ENCODE results near the gene HPCAL1. TPM values are rescaled to one million over a fixed set of nuclear protein-coding genes. Genes with fewer than 3 reads are reported as not detected.

Gene HPCAL1
- total RNA-seq, 1 donor: 34.7 TPM

DNA sequence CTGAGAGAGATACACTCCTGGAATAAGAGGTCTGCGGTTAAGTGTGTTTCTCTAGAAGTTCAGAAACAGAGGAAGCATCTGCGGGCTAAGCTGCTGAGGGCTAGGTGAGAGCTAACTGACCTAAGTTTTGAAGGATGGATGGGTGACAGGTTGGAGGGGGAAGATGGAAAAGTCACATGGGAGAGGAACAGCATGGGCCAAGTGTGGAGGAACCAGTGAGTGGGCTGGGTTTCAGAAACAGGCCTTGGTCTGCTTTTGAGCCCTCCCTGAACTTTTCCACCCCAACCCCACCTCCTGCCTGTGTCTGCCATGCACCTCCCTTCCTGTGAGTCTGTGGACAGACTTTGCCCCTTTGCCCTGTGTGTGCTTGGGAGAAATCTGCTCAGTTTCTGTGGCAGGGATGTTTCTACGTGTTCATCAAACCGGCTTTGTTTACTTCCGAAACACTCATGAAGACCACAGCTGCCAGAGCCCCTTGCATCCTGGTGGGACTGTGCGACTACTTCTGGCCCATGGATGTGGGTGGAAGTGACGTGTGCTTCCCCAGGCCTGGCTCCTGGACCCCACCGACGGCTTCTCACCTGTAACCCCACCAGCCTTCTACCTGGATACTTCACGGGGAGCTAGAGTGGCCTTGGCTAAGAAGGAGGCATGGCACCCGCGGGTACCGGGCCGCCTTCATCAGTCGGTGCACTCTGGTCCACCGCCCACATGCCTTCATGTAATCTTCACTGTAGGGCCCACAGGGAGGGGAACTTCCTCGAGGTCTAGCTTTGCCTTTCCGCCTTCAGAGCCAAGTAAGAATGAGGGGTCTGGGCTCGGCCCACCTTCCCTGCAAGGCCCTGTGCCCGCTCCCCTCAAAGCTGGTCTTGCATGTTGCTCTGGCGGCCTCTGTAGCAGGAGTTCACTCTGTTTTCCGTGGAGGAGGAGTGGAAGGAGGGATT is 1.4 kb upstream of the HPCAL1 start:
- no peak overlapping the region for H3K4me3 ChIP-seq (ENCODE audit: low read length)

DNA sequence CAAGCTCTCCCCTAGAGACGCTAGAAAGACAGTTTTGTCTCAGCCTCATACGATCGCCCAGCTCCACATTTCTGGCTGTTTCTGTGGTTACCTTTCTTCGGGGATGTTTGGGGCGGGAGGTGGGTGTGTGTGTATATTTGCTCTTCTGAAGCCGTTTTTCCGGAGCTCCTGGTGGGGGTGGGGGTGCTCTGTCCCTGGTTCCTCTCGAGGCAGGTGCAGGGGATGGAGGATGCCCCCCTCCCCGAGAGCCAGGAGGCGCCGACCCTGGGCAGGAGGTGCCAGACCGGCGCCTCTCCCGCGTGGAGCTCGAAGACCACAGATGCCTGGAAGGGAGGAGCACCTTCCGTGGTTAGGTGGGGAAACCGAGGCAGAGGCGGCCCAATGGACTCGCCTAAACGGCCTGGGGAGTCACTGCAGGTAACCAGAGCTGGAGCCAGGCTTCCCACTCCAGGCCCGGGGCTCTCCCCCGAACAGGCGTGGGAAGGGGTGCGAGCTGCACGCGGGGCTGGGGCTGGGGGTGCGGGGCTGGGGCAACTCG is 694 bp upstream of the HPCAL1 start:
- peak overlapping the region; percentile 31 for H3K4me3 ChIP-seq (ENCODE audit: low read length)

More for the DNA sequence above, 1.4 kb upstream of the HPCAL1 start:
- H3K4me1 ChIP-seq (ENCODE audit: insufficient read depth, low read length): peaks cover 69% of the 10 kb centered on the region
- H3K9me3 ChIP-seq (ENCODE audit: low read depth, low read length): no peaks in the 10 kb centered on the region
- no peaks in the 10 kb centered on the region for H3K27me3 ChIP-seq (ENCODE audit: insufficient read depth, low read length)

DNA sequence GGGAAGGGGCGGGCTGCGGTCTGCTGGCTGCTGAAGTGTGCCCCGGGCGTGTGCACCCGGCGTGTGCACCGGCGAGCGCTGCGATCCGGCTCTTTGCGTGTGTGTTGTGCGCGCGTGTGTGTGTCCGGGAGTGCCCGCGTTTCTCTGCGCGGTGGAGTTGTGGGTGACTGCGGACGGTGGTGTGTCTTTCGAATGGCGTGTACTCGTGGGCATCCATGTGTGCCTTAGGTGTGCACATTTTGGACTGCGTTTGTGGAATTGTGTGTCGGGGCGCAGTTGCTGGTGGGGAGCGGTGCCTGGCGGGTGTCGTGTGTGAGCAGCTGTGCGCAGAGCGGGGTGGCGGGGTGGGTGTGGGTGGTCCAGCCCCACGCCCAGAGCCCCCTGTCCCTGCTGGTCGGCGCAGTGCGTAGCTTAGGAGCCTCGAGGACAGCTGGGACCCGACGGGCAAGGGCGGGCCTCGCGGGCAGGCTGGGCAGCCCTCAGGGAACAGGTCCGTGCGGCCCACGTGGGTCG is 533 bp downstream of the HPCAL1 start:
- Histone ChIP-seq H3K9me3 (ENCODE audit: low read depth, low read length) (no peaks in the 10 kb centered on the region), H3K4me1 (ENCODE audit: insufficient read depth, low read length) (peaks cover 74% of the 10 kb centered on the region), H3K4me3 (ENCODE audit: low read length) (peak overlapping the region; percentile 80), H3K27me3 (ENCODE audit: insufficient read depth, low read length) (no peaks in the 10 kb centered on the region)

More for the DNA sequence above, 694 bp upstream of the HPCAL1 start:
- Histone ChIP-seq H3K4me1 (ENCODE audit: insufficient read depth, low read length) (peaks cover 76% of the 10 kb centered on the region), H3K27me3 (ENCODE audit: insufficient read depth, low read length) (no peaks in the 10 kb centered on the region), H3K9me3 (ENCODE audit: low read depth, low read length) (no peaks in the 10 kb centered on the region)

DNA sequence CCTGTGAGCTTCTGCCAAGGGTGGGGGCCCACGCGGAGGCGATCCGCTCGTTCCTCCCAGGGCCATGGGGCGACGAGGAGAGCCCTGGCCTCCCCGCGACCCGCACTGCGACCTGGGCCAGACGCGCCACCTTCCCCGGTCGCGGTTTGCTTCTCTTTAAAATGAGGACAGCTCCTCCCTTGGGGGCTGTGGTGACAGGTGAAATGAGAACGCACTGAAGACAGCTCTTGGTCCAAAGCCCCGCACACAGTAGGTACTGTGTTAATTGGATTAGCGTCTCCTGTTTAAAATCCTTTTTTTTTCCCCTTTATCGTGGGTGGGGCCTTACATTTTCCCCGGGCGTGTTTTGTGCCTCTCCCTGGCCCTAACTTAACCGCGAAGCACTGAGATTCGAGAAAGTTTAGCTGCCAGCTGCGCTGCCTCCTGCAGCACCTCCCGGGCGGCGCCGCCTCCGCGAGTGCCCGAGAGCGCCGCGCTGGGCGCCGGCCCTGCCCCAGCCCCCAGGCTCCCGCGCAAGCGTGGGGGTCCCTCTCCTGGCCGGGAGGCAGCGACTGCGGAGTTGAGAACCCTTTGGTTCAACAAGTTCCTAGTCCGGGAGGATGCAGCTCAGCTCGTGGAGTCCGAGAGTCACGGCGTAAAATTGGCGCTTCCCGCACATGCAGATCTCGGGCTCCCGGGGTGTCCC is 1.1 kb downstream of the HPCAL1 start:
- Histone ChIP-seq H3K27me3 (ENCODE audit: insufficient read depth, low read length) (no peaks in the 10 kb centered on the region), H3K9me3 (ENCODE audit: low read depth, low read length) (no peaks in the 10 kb centered on the region), H3K4me3 (ENCODE audit: low read length) (peak overlapping the region; percentile 80), H3K4me1 (ENCODE audit: insufficient read depth, low read length) (peaks cover 68% of the 10 kb centered on the region)

DNA sequence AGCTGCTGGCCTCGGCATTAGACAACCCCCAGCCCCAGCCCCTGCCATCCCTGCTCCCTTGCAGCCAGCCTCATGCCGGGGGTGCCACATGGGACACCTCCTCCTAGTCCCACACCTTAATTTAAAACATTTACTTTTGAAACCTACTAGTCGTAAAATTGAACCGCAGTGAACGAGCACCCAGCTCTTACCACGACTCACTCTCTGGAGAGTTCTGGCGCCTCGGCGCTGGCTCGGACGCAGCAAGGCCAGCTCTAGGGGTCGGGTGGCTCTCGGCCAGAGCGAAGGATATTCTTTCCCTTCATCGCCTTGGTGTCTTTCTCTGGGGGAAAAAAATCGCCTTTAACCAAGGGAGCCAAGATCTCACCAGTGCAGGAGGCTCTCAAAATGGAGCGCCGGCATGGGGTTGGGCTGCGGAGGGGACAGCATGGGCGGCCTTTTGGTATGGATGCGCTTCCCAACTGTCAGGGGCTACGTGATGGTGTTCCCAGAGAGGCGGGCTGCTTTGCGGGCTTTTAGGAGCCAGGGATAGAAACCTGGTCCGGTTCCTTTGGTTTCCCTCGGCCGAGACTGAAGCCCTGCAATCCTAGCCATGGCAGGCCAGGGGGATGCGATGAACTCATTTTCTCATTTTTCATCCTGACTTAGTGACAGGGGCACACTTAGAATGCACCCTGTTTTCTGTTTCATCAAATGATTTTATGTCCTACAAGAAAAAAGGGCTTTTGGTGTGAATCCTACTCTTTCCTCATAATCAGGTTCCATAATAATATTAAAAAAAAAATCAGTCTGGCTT is 2.0 kb downstream of the HPCAL1 start:
- Histone ChIP-seq H3K4me3 (ENCODE audit: low read length) (peak overlapping the region; percentile 80), H3K4me1 (ENCODE audit: insufficient read depth, low read length) (peaks cover 66% of the 10 kb centered on the region)

DNA sequence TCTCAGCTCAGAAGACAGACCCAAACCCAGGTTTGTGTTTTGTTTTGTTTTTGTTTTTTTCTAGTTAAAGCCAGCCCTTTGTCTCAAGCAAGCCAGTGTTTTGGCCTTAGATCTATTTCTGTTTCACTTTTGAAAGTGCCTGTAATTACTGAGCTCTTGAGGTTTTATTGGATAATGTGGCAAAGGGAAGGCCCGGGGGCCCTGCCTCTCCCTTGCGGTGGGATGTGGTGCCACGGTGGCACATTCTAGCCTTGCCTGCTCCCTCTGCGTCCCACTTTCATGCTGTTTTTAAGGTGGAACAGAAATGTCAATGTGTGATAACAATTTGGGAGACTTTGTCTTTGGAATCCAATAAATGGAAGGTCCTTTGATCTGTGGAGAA is 2.5 kb downstream of the HPCAL1 start:
- Histone ChIP-seq H3K27me3 (ENCODE audit: insufficient read depth, low read length) (no peaks in the 10 kb centered on the region), H3K4me1 (ENCODE audit: insufficient read depth, low read length) (peaks cover 66% of the 10 kb centered on the region), H3K4me3 (ENCODE audit: low read length) (no peak overlapping the region), H3K9me3 (ENCODE audit: low read depth, low read length) (no peaks in the 10 kb centered on the region)

More for the DNA sequence above, 2.0 kb downstream of the HPCAL1 start:
- Histone ChIP-seq H3K9me3 (ENCODE audit: low read depth, low read length) (no peaks in the 10 kb centered on the region), H3K27me3 (ENCODE audit: insufficient read depth, low read length) (no peaks in the 10 kb centered on the region)

DNA sequence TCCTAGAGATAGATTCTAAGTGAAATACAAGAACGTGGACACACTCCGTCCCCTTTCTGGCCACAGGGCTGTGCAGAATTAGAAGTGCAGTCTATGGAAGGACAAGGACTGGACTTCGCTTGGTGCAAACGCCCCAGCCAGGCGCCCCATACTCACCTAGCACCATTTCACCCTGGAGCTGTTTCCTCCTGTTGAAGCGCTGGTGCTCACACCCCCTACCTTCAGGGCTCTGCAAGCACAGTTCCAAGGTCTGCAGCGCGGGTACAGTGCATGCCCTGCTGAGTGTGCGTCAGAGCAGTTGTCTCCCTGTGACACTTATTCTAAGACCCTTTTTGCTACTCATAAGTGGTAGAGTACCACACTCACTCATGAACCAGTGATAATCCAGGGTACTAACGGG is 3.0 kb downstream of the HPCAL1 start:
- no peaks in the 10 kb centered on the region for H3K9me3 ChIP-seq (ENCODE audit: low read depth, low read length)
- no peak overlapping the region for H3K4me3 ChIP-seq (ENCODE audit: low read length)
- H3K4me1 ChIP-seq (ENCODE audit: insufficient read depth, low read length): peaks cover 61% of the 10 kb centered on the region
- H3K27me3 ChIP-seq (ENCODE audit: insufficient read depth, low read length): no peaks in the 10 kb centered on the region

DNA sequence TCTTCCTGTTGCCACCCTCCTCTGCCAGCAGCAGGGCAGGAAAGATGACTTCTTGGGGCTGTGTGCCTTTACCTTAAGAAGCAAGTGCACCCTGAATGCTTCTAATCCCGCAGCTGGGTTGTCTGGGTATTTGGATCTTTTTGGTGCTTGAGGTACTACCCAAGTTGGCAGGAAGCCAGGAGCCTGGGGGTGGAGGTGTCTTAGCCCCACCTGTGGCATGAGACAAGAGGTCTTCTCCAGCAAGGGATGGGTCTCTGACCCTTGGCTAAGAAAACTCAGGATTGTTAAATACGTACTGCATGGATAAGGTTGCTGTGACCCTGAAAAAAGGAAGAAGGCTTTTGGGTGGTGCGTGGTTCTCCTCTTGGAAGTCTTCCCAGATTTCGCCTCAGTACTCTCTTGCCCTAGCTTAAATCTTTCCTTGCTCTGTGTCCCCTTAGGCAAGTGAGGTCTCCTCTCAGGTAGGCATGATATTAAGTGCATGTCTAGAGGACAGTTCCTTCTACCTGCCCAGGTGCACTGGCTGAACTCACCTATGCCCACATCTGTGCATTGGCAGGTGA is 4.3 kb downstream of the HPCAL1 start:
- H3K4me3 ChIP-seq (ENCODE audit: low read length): no peak overlapping the region
- H3K9me3 ChIP-seq (ENCODE audit: low read depth, low read length): no peaks in the 10 kb centered on the region
- no peaks in the 10 kb centered on the region for H3K27me3 ChIP-seq (ENCODE audit: insufficient read depth, low read length)
- H3K4me1 ChIP-seq (ENCODE audit: insufficient read depth, low read length): peaks cover 48% of the 10 kb centered on the region

DNA sequence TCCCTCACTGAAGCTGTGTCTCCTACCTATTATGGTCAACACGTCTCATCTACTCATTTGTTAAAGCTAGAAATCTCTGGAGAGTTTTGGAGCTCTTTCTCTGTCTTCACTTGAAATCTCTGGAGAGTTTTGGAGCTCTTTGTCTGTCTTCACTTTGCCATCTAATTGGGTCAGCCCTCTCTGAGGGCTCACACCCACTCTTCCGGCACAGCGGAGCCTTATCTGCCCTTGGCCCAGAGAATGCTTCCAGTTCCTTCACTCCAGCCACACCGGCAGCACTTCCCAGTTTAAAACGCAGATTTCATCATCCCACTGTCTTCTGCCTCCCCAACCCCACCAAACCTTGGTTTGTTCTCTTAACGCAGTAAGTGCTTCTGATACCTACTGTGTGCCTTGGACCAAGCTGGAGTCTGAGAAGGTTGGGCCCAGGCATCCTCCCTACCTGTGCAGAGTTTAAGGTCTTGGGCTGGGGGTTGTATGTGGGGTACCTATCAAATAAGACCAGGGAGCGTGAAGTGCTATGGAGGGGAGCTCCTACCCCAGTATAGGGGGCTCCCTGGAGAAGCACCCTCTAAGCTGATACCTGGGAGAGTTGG is 5.0 kb downstream of the HPCAL1 start:
- H3K9me3 ChIP-seq (ENCODE audit: low read depth, low read length): no peaks in the 10 kb centered on the region
- H3K27me3 ChIP-seq (ENCODE audit: insufficient read depth, low read length): no peaks in the 10 kb centered on the region
- H3K4me3 ChIP-seq (ENCODE audit: low read length): no peak overlapping the region
- H3K4me1 ChIP-seq (ENCODE audit: insufficient read depth, low read length): peaks cover 46% of the 10 kb centered on the region

DNA sequence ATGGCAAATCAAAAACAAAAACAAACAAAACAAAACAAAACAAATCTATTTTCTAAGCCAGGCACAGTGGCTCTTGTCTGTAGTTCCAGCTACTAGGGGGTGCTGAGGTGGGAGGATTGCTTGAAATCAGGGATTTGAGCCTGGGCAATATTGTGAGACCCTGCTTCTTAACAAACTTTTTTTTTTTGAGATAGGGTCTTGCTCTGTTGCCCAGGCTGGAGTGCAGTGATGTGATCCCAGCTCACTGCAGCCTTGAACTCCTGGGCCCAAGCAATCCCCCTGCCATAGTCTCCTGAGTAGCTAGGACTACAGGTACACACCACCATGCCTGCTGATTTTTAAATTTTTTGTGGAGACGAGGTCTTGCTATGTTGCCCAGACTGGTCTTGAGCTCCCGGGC is 6.2 kb downstream of the HPCAL1 start:
- Histone ChIP-seq H3K4me3 (ENCODE audit: low read length) (no peak overlapping the region), H3K9me3 (ENCODE audit: low read depth, low read length) (no peaks in the 10 kb centered on the region), H3K27me3 (ENCODE audit: insufficient read depth, low read length) (no peaks in the 10 kb centered on the region), H3K4me1 (ENCODE audit: insufficient read depth, low read length) (peaks cover 42% of the 10 kb centered on the region)

DNA sequence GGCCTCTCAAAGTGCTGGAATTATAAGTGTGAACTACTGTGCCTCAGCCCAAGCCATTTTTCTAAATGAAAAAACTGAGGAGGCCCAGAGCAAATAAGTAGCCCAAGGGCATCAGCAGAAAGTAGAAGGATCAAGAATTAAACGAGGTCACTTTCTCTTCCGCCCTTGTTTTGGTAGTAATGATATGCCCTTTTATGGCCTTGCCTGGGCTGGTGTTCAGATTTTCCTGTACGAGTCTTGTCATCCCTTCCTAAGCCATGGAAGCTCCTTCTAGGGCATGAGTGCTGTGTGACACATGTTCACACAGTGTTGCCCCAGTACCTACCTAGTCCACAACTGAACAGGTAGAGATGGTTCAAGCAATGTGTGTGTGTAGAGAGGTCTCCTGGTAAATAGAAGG is 6.6 kb downstream of the HPCAL1 start:
- Histone ChIP-seq H3K9me3 (ENCODE audit: low read depth, low read length) (no peaks in the 10 kb centered on the region), H3K27me3 (ENCODE audit: insufficient read depth, low read length) (no peaks in the 10 kb centered on the region), H3K4me3 (ENCODE audit: low read length) (no peak overlapping the region), H3K4me1 (ENCODE audit: insufficient read depth, low read length) (peaks cover 37% of the 10 kb centered on the region)

DNA sequence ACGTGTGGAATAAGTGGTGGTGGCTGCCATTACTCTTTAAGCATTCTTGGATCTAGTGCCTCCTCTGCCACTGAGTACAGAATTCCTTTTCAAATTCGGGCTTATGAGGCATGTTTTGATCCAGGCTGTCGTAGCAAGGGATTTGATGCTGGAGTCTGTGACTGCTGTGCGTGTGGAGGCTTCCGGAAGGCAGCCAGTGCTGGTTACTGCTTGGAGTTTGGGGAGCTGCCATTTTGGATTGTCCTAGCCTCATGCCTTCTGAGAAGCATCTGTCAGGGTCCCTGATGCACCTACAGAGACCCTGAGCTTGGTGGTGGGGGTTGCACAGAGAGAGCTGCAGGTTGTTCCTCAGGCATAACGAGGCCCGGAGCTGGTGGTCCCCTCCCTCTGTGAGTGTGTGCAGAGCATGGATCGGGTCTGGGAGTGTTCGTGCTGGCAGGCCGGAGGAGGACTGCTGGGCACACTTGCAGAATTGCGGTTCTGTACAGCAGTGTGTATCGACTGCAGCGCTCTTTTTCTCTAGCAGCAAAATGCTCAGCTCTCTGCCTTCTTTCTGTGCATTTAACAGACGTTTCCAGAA is 7.7 kb downstream of the HPCAL1 start:
- Histone ChIP-seq H3K27me3 (ENCODE audit: insufficient read depth, low read length) (no peaks in the 10 kb centered on the region), H3K9me3 (ENCODE audit: low read depth, low read length) (no peaks in the 10 kb centered on the region), H3K4me1 (ENCODE audit: insufficient read depth, low read length) (peaks cover 26% of the 10 kb centered on the region), H3K4me3 (ENCODE audit: low read length) (no peak overlapping the region)

DNA sequence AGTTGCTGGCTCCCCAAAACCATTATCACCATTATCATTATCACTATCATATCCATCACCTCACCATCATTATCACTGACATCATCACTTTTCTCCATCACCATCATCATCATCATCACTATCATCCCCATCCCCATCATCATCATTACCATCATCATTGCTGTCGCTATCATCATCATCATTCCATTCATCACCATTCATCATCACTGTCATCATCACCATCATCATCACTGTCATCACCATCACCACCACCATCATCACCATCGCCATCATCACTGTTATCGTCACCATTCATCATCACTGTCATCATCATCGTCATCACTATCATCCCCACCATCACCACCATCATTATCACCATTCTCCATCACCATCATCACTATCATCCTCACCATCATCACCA is 9.0 kb downstream of the HPCAL1 start:
- H3K9me3 ChIP-seq (ENCODE audit: low read depth, low read length): no peaks in the 10 kb centered on the region
- peaks cover 13% of the 10 kb centered on the region for H3K4me1 ChIP-seq (ENCODE audit: insufficient read depth, low read length)
- H3K27me3 ChIP-seq (ENCODE audit: insufficient read depth, low read length): no peaks in the 10 kb centered on the region
- H3K4me3 ChIP-seq (ENCODE audit: low read length): no peak overlapping the region
